Measurements from ENCODE around the gene PLBD2. TPM values are rescaled to one million over a fixed set of nuclear protein-coding genes. Genes with fewer than 3 reads are reported as not detected.

The PLBD2 gene, protein sequence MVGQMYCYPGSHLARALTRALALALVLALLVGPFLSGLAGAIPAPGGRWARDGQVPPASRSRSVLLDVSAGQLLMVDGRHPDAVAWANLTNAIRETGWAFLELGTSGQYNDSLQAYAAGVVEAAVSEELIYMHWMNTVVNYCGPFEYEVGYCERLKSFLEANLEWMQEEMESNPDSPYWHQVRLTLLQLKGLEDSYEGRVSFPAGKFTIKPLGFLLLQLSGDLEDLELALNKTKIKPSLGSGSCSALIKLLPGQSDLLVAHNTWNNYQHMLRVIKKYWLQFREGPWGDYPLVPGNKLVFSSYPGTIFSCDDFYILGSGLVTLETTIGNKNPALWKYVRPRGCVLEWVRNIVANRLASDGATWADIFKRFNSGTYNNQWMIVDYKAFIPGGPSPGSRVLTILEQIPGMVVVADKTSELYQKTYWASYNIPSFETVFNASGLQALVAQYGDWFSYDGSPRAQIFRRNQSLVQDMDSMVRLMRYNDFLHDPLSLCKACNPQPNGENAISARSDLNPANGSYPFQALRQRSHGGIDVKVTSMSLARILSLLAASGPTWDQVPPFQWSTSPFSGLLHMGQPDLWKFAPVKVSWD
- 12.6 TPM for polyA plus RNA-seq (ENCODE audit: insufficient read length)

DNA sequence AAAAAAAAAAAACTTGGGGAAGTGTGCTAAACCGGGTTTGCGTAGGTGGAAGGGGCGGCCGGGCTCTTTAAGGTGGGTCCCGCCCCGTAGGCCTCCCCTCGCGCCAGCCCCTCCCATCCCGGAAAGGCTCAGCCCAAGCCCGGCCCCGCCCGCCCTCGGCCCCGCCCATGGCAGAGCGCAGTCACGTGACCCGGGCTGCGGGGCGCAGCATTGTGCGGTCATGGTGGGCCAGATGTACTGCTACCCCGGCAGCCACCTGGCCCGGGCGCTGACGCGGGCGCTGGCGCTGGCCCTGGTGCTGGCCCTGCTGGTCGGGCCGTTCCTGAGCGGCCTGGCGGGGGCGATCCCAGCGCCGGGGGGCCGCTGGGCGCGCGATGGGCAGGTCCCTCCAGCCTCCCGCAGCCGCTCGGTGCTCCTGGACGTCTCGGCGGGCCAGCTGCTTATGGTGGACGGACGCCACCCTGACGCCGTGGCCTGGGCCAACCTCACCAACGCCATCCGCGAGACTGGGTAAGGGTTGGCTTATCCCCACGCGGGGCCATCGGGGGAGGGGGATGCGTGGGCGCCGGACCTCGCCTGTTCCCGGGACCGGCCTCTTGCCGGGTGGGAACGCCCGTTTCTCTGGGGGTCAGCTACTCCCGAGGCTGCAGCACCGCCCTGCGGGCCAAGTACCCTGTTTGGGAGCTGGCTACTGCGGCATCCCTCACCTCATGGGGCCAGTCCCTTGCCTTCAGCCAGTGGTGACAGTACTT, at the start of gene PLBD2:
Gene PLBD2 (plus strand): TSS at position 207 of the 752 bp plus-strand sequence. CDS start 14 bp downstream, at position 221.
- DNase-seq (ENCODE audit: low read depth) = peak; percentile 54

DNA sequence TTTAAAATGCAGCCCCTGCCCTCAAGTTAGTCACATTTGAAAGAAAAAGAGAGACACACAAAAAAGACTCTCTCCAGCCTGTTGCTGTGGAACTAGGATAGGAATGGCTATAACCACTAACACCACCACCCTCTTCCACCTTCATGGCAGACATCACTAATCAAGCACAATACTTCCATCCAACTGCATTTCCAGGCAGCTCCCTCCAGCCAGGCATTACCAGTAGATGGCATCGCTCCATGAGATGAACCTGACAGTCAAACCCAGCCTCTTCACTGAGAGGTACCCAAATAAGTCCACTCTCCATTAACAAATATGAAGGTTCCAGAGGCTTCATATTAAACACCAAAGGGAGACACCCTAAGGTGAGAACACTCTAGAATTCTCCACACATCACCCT, 47.9 kb upstream of the PLBD2 start:
- DNase-seq (ENCODE audit: low read depth) = no peak

DNA sequence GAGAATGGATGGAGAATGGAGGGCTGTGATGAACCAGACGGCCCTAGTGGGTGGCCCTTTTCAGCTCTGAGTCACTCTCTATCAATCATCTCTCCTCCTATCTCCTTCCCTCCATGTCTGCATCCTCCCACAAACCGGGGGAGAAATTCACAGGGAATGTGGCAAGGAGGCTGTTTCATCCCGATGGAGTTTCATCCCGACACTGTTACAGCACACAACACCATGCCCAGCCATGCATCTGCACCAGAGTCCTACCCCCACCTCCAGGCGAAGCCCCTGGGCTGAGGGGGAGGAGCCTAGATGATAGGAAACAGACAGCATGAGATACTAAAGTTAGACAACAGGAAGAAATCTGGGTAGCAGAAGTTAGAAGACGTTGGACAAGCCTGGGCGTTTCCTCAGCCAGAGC, 44.3 kb upstream of the PLBD2 start:
- DNase-seq (ENCODE audit: low read depth) = no peak

DNA sequence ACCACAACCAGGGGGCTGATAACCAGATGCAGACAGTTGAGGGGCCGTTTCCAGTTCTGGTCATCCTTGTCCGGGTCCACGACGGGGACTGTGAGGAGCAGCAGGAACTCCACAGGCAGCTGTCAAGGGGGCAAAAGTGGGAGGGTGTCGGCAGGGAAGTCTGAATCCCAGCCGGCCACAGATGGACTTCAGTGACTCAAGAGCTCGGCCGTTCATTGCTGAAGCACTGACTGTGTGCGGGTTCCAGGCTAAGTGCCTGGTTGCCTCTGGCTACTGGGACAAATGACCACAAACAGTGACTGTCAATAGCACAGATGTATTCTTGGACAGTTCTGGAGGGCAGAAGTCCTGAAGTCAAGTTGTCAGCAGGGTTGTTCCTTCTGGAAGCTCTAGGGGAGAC, 43.0 kb upstream of the PLBD2 start:
- DNase-seq (ENCODE audit: low read depth) = no peak

DNA sequence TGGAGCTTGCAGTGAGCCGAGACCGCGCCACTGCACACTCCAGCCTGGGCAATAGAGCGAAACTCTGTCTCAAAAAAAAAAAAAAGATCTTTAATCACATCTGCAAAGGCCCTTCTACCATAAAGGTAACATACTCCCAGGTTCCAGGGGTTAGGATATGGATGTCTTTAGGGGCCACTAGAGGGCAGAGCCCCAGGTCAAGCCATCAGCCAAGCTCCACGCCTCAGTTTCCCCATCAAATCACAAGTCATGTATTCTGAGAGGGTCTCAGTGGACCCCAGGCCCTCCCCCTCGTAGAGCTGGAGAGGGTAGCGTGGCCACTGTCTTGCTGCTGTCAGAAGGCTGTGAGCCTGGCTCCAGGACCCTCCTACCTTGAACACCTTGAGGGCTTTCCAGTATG, 42.2 kb upstream of the PLBD2 start:
- no peak for DNase-seq (ENCODE audit: low read depth)

DNA sequence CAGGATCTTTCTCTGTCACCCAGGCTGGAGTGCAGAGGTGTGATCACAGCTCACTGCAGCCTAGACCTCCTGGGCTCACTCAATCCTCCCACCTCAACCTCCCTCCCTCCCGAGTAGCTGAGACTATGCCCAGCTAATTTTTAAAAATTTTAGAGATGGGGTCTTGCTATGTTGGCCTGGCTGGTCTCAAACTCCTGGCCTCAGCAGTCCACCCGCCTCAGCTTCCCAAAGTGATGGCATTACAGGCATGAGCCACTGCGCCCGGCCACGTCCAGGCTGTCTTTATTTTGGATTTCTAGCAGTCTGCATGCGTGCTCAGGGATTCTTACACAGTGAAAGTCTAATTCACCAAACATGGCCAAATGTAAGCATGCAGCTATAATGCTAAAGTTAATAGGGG, 41.3 kb upstream of the PLBD2 start:
- no peak for DNase-seq (ENCODE audit: low read depth)

DNA sequence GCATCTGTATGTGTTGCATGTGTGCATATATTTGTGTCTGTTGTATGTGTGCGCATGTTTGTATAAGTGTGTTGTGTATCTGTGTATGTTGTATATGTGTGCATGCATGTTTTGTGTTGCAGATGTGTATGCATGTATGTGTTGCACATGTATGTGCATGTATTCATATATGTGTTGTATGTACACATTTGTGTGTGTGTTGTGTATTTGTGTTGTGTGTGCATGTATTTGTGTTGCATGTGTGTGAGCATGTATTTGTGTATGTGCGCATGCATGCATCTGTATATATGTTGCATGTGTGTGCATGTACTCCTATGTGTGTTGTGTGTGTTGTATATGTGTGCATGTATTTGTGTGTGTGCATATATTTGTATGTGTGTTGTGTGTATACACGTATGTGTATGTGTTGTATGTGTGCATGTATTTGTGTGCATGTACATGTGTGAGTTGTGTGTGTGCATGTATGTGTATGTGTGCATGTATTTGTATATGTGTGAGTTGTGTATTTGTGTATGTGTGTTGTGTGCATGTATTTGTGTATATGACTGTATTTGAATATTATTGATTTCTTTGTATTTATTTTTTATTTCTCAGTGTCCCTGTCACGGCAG, 40.2 kb upstream of the PLBD2 start:
- no peak for DNase-seq (ENCODE audit: low read depth)

DNA sequence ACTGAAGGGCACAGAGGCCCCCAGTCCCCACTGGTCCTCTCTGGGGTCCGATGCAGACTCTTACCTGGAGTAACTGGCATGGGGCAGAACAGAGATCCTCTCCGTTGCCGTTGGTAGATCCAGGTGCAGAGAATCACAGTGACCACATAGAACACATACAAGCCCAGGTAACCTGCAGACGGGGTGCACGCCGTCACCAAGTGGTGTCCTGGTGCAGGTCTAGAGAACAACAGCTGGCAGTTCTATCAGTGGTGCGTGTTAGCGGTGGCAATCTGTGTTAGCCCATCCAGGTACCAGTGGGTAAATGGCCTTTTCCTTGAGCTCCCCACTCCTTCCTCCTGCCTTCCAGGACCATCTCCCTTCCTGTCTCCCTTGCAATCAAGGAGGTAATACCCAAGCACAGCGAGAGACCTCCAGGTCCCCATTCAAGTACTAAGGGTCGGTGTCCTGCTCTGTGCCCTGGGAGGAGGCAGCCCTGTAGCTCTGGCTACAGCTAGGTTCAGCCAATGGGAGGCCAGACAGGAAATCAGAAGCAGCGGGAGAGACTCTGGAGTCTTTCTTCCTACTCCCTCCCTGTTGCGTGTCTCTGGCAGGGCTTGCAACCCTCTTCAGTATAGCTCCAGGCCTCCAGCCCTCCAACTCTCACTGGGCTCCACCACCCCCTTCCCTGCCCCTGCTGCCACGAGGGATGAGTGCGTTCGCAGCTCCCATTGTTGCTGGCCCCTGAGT, 39.3 kb upstream of the PLBD2 start:
- DNase-seq (ENCODE audit: low read depth) = no peak

DNA sequence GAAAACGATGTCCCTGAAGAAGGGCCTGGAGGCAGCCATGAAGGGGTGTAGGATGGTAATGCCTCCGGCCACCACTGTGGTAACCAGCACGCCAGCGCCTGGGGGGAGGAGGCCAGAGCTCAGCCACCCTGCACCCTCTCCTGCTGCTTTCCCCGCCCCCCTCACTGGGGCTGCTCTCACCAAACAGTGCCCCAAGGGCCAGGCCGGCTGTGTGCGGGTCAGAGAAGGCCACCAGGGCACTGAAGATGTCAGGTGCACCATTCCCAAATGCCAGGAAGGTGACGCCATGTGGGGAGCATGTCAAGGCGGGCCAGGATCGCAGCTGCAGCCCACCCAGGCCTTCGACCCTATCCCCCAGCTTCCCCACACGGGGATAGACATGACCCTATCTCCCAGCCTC, 38.0 kb upstream of the PLBD2 start:
- no peak for DNase-seq (ENCODE audit: low read depth)

DNA sequence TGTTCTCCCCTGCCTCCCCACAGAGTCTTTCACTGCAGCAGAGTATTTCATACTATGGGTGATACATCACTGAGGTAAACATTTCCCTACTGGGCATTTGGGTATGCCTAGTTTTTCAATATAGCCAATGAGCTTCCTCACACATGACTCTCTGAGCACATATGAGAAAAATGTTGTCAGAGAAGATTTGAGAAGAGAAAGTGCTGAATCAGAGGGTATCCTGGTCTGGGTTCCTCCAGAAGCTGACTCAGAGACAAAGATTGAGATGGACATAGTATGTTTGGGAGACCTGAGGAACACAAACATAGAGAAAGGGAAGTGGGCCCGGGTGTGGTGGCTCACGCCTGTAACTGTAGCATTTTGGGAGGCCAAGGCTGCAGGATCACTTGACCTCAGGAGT, 36.0 kb upstream of the PLBD2 start:
- DNase-seq (ENCODE audit: low read depth) = no peak

DNA sequence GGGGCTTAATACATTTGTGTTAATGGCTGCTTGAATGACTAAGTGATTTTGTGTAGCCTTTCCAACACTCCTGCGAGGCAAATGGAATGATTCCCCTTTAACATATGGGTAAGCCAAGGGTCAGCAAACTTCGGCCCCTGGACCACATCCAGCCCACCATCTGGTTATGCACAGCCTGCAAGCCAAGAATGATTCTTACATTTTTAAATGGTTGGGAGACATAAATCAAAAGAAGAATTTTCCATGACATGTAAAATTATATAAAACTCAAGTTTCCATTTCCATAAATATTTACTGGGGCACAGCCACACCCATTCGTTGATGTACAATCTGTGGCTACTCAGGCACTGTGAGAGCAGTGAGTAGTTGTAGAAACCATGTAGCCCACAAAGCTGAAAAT, 32.5 kb upstream of the PLBD2 start:
- peak; percentile 74 for DNase-seq (ENCODE audit: low read depth)

DNA sequence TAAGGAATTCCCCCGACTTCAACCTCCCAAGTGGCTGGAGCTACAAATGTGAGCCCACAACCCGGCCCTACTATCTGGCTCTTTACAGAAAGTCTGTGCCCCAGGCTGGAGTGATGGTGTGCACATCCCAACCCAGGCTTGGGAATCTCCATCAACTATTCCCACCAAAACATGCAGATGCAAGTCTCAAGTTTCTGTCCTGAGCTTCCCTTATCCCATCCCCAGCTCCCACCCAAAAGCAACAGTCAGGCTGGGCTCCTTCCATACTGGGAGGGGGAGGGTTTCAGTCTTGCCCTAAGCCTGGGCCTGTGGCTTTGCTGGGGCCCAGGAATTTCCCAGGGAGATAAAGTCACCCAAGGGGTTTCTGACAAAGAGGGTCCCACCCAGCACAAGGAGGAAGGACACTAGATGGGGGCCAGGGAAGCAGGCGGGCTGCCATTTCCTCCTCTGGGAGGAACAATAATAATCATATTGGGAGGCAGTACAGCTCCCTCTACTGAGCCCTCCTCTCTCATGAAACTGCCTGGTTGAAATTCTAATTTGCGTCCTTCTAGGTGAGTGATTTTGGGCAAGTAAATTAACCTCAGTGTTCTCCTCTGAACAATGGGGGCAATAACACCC, 31.5 kb upstream of the PLBD2 start:
- DNase-seq (ENCODE audit: low read depth) = no peak

DNA sequence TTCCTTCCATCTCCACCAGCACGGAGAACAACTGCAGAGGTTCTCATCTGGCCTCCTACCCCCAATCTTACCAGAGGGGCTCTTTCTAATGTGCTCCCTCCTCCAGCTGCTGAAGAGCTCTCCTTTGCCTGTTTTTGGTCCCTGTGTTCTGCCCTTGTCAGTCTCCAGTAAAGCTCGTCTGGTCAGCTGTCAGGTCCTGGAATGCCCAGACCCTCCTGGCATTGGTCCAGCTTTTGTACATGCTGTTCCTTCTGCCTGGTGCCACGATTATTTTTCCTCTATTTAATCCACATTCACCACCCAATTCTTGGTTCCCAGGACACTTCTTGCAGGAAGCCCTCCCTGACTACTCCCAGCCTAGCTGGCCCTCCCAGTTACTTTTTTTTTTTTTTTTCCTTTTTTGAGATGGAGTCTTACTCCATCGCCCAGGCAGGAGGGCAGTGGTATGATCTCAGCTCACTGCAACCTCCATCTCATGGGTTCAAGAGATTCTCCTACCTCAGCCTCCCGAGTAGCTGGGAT, 30.0 kb upstream of the PLBD2 start:
- DNase-seq (ENCODE audit: low read depth) = no peak

DNA sequence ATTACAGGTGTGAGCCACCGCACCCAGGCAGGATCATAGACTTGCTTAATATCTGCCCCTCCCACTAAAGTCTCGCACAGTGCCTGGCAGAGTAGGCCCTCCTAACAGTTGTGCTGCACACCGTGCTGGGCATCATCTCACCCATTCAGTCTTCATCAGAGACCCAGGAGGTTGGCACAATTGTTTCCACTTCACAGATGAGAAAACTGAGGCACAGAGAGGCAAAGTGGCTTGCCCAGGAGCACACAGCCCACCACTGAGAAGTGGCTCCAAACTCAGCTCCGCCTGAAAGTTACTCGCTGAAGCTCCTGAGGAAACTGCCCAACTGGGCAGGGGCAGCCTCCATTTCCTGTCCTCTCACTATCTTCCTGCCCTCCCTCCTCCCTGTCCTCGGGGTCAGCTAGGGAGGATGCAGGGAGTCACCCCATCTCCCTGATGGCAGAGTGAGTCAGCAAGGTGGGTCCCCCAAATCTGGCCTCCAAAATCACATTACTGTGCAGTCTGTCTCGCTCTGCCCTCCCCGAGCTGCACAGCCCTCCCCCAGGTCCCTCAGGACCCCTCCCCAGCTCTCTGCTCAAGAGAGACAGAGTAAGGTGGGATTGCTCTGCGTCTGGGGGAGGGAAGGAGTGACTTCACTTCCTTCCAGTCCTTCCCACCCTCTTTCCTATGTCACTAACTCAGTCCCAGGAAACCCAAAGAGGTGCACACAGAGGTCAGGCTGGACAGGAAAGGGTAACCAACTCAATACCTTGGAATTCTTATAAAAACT, 29.2 kb upstream of the PLBD2 start:
- DNase-seq (ENCODE audit: low read depth) = no peak

DNA sequence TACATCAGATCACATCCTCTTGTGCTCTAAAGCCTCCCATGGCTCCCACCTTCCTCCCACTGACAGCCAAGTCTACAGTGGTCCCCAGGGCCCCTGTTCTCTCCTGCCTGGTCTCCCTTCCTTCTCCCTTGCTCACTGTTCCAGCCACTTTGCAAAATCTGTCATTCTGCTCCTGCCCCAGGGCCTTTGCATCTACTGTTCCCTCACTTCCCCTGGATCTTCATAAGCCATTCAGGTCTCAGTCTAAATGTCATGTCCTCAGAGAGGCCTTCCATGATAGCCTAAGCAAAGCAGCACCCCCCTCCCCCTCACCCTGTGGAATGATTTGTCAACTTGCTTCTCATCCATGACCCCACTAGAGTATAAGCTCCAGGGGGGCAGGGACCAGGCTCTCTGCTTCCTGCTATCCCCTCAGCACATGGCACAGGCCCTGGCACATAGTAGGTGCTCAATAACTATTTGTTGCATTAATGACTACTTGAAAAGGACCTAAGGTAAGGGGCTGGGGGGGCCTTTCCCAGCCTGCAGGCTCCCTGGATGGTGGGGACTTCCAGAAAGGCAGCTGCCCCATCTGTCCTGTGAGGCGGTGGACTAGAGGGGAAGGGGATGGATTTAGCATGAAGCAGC, 28.5 kb upstream of the PLBD2 start:
- DNase-seq (ENCODE audit: low read depth) = no peak

DNA sequence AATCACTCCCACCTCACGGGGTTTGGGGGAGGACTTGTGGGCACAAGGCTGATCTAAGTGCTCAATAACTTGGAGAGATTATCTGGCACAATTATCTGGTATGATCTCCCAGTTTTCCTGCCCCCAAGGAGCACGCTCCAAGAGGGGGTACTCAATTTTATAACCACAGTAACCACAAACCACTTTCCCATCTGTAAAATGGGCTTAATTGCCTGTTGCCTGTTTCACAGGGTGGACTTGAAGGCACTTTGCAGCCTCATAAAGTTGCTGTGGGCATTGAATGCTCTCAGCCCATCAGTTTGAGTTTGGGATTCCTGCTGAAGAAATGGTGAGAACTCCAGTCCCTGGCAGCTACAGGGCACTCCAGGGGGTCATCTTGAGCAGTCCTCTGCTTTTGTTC, 27.9 kb upstream of the PLBD2 start:
- no peak for DNase-seq (ENCODE audit: low read depth)

DNA sequence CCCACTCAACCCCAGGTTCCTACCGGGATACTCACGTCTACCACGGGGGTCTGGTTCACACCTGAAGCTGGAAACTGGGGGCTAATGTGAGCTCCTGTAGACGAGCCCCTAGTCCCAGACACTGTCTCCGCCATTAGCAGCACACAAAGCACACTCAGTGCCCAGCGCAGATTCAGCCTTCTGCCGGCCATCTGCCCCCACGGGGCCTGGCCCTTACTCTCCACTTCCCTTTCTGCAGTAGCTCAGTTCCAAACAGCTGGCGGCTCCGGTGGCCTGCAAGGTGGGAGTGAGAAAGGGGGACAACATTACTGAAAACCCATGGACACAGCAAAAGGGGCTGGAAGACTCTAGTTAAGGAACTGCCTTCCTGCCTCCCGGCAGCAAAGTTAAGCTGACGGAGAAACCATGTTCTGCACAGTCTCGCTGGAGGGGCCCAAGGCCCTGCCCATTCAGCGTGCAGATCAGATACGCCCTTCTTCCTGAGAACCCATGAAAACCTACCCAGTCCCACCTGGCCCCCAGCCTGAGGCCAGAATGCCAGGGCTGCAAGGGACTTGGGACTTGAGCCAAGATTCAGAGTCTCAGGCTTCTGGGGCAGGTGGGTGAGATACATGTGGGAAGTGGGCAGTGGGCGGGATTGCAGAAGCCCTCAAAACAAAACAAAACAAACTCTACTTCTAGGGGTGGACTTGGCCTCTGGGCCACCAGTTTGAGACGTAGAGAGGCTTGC, 25.5 kb upstream of the PLBD2 start:
- no peak for DNase-seq (ENCODE audit: low read depth)

DNA sequence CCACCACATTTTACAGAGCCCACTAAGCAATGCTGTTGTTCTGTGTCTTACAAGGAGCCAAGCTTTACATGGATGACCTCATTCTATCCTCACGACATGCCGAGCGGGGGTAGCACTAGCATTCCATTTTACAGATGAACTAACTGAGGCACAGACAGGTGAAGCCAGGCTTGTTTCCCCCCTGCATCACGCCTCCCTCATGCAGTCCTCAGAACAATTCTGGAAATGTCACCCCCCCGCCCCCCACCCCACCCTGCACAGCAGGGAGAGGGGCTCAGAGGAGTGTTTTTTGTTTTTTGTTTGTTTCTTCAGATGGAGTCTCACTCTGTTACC, 25.0 kb upstream of the PLBD2 start:
- DNase-seq (ENCODE audit: low read depth) = no peak
